Stimulated activated memory B cell treated with anti-CD40 and anti-IgM and Interleukin-4, amounts not matched to agents 10 μg/mL and 1 μg/mL and 100 μg/mL, for 72 hours (primary cell): ENCODE measurements around the gene DRAP1.

ENCODE experiments used
- ATAC-seq: fragments of 150-1000 bp; cut with Tn5 transposase; 2 replicates; pipeline ENCODE4 v1.10.0; 2021
- H3K27ac Mint-ChIP-seq: one replicate; pipeline ENCODE4 v1.8.0; 2022; ENCODE audit warnings: mild to moderate bottlenecking, mixed read lengths
- H3K27me3 Mint-ChIP-seq: one replicate; pipeline ENCODE4 v1.8.0; 2022; ENCODE audit warnings: mixed read lengths
- H3K36me3 Mint-ChIP-seq: one replicate; pipeline ENCODE4 v1.8.0; 2022; ENCODE audit warnings: mixed read lengths
- H3K4me1 Mint-ChIP-seq: one replicate; pipeline ENCODE4 v1.8.0; 2022; ENCODE audit warnings: mixed read lengths
- H3K4me3 Mint-ChIP-seq: one replicate; pipeline ENCODE4 v1.8.0; 2022; ENCODE audit warnings: mild to moderate bottlenecking, moderate library complexity, mixed read lengths
- H3K9me3 Mint-ChIP-seq: one replicate; pipeline ENCODE4 v1.8.0; 2022; ENCODE audit warnings: mixed read lengths

DRAP1 gene

DNA sequence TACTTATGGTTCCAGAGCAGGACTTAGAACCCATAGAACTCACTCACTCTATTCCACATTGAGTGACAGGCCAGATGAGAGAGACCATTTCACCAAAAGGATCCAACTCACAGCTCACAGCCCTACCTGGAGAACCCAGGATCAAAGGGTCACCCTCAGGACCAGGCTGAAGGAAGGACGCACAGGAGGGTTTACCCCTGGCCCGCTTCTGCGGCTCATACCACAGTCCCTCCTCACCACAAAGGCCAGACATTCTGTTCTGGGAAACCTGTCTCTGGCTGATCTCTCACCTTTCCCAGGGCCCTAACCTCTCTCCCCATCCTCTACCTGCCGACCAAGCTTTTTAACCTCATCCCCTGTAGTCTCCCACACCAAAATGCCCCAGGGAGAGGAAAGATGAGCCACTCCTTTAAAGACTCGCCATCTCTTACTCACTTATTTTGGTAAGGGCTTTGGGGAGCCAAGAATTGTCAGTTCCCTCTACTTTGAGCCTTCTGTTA is 23.7 kb upstream of the DRAP1 start:
- Mint-ChIP-seq H3K9me3 (no peaks in the 10 kb centered on the region), H3K4me1 (peaks cover 52% of the 10 kb centered on the region), H3K36me3 (no peaks in the 10 kb centered on the region), H3K27me3 (no peaks in the 10 kb centered on the region), H3K27ac (peak overlapping the region; percentile 92), H3K4me3 (no peak overlapping the region)
- ATAC-seq: no peak

DNA sequence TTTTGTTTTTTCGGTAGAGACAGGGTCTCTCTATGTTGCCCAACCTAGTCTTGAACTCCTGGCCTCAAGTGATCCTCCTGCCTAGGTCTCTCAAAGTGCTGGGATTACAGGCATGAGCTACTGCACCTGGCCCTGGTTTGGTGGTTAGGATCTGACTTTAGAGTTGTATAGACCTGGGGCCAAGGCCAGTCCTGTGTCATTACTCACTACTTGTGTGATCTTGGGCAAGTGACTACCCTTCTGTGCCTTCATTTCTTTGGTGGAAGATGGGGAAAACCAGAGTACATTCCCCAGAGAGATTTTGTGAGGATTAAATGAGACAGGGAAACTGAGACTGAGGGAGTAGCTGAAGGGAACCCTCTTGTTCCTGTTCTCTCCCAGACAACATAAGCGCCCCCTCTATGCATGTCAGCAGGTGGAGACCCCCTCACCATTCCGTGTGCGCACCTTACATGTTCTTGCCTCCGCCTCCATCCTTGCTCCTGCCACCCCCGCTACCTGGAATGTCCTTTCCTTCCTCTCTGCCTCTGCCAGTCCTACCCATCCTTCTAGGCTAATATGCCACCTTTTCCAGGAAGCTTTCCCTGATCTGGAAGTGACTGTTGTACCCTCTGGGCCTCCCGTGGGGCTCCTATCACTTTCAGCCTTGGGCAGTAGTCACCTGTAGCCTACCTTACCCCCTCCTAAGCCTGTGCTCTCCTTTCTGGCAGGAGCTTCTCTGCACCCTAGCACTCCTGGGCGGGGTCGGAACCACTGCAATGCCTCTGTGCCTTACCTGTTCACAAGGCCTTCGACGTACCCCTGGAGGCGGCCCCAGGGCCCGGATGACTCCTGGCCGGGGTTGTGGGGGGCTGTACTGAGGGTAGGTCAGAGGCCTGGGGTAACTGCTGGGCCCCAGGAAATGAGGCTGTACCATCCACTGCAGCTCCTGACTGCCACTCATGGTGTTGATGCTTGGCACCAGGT is 22.9 kb upstream of the DRAP1 start:
- Mint-ChIP-seq H3K27ac (peak overlapping the region; percentile 92), H3K4me1 (peaks cover 54% of the 10 kb centered on the region), H3K9me3 (no peaks in the 10 kb centered on the region), H3K4me3 (no peak overlapping the region), H3K36me3 (no peaks in the 10 kb centered on the region), H3K27me3 (no peaks in the 10 kb centered on the region)
- no peak for ATAC-seq

DNA sequence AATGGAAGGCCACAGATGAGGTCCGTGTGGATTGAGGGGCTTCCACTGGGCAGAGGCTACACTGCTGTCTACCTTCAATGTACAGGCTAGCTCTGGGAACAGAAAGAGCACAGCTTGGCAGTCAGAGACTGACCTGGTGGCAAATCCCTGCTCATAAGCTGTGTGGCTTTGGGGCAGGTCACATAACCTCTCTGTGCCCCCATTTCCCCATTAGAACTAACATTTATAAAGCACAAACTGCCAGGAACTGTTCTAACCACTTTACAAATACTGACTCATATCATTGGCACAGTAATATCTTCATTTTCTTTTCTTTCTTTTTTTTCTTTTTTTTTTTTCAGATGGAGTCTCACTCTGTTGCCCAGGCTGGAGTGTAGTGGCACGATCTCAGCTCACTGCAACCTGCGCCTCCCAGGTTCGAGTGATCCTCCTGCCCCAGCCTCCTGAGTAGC is 22.2 kb upstream of the DRAP1 start:
- no peaks in the 10 kb centered on the region for H3K36me3 Mint-ChIP-seq
- H3K9me3 Mint-ChIP-seq: no peaks in the 10 kb centered on the region
- no peak overlapping the region for H3K27ac Mint-ChIP-seq
- no peak overlapping the region for H3K4me3 Mint-ChIP-seq
- ATAC-seq: no peak
- peaks cover 6% of the 10 kb centered on the region for H3K27me3 Mint-ChIP-seq
- H3K4me1 Mint-ChIP-seq: peaks cover 47% of the 10 kb centered on the region

DNA sequence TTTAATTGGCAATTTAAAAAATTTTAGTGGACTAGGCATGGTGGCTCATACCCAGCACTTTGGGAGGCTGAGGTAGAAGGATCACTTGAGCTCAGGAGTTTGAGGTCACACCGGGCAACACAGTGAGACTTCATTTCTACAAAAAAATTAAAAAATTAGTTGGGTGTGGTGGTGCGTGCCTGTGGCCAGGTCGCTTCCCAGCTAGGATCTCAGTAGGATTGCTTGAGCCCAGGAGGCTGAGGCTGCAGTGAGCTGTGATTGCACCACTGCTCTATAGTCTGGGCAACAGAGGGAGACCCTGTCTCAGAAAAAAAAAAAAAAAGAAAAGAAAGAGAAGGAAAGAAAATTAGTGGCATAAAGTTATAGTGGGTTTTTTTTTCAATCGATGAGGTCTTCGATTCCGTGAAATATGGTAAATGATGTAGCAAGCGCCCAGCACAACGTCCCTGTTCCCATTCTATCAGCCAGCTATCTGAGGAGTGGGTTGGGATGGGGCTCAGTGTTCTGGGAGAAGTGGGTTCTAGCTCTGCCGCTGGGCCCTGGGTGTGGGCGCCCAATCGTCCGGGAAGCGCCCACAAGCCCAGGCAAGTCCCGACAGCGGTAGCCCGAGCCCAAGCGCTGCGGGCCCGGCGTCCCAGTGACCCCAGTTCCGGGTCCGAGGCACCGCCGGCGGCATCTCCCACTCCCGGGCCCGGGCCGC is 20.4 kb upstream of the DRAP1 start:
- Mint-ChIP-seq H3K4me1 (peaks cover 30% of the 10 kb centered on the region), H3K27ac (peak overlapping the region; percentile 60), H3K9me3 (no peaks in the 10 kb centered on the region), H3K36me3 (no peaks in the 10 kb centered on the region), H3K4me3 (peak overlapping the region; percentile 79), H3K27me3 (peaks cover 24% of the 10 kb centered on the region)
- ATAC-seq: no peak

DNA sequence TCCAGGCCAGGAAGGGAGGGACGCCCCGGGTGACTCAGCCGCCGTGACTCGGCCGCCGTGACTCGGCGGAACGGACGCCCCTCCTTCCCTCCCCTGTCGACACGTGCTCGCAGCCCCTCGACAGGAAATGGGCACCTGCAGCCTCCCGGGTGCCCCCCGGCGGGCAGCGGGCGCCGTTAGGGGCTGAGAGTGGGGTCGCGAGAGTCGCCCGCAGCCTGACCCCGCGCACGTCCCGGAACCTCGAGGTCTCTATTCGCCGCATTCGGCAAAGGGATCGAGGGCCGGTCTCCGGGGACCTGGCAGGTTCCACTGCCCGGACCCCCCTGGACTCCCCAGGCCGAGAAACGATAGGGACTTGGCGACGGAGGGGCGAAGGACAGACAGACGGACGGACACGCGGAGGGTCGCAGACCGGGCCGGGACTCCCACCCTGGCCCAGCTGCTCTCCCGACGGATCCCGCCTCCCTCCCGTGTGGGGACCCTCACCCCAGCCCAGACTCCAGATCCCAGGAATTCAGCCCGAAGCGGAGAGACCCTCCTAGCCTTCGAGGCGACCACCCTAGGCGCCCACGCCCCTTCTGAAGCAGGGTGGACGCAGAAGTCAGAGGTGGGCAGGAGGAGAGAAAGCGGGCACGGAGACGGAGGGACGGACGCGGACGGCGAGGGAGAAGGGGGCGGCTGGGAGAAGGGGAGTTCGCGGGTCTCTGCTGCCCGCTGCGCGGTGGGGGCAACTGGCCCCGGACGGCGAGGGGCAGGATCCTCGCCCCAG is 19.7 kb upstream of the DRAP1 start:
- H3K4me3 Mint-ChIP-seq: peak overlapping the region; percentile 71

DNA sequence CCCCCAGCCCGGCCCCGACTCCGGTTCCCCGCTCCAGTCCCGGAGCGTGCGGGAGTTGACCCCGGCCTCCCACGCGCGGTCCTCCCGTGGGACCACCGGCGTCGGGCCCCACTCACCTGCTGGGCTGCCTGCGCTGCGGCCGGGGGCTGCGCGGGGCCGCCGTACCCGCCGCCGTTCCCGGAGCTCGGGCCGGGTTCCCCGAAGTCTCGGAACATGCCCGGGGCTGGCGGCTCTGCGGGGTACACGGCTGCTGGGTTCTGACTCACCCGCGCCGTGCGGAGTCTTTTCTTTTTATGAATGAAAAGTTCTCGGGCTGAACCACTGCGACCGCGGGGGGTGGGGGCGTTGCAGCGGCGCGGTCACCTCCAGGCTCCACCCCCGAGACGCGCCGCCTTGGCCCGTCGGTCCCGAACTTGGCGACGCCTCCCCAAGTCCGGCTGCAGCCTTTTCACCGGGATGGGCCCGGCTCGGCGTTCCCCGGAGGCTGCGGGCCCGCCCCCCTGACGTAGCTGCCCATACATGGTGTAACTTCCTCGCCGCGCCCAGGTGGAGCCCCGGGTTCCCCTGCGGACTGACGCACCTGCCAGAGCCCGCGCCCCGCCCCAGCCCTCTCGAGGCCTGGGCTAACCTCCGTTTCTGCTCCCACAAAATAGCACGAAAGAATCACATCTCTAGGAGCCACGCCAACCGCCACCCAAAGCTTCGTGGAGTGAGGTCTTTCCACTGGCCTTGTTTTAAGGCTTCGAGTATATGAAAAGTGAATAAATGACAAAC is 18.9 kb upstream of the DRAP1 start, which contains the start of gene FOSL1:
FOSL1 (minus strand) TSS at position 264 of the 774 bp plus-strand sequence; CDS start at position 215, 49 bp downstream.
- peak; percentile 94 for ATAC-seq
- H3K27ac Mint-ChIP-seq: peak within 1 kb of the TSS; percentile 60
- no peaks in the 10 kb centered on the region for H3K9me3 Mint-ChIP-seq
- H3K27me3 Mint-ChIP-seq: peaks cover 30% of the 10 kb centered on the region
- H3K4me3 Mint-ChIP-seq: peak within 1 kb of the TSS; percentile 71
- no peaks in the 10 kb centered on the region for H3K36me3 Mint-ChIP-seq
- H3K4me1 Mint-ChIP-seq: peaks cover 20% of the 10 kb centered on the region

More for the DNA sequence above, 19.7 kb upstream of the DRAP1 start:
- no peaks in the 10 kb centered on the region for H3K9me3 Mint-ChIP-seq
- H3K36me3 Mint-ChIP-seq: no peaks in the 10 kb centered on the region
- ATAC-seq: no peak
- H3K27me3 Mint-ChIP-seq: peaks cover 30% of the 10 kb centered on the region
- H3K27ac Mint-ChIP-seq: peak overlapping the region; percentile 60
- peaks cover 23% of the 10 kb centered on the region for H3K4me1 Mint-ChIP-seq

DNA sequence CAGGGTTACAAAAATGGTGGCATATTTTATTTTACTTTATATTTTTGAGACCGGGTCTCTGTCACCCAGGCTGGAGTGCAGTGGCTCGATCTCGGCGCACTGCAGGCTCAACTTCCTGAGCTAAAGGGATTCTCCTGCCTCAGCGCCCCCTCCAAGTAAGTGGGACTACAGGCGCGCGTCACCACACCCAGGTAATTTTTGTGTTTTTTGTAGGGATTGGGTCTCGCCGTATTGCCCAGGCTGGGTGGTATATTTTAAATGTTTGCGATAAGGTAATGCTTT is 18.4 kb upstream of the DRAP1 start:
- no peak for ATAC-seq
- peak overlapping the region; percentile 46 for H3K4me3 Mint-ChIP-seq
- H3K36me3 Mint-ChIP-seq: no peaks in the 10 kb centered on the region
- H3K27me3 Mint-ChIP-seq: peaks cover 30% of the 10 kb centered on the region
- H3K27ac Mint-ChIP-seq: no peak overlapping the region
- peaks cover 14% of the 10 kb centered on the region for H3K4me1 Mint-ChIP-seq
- no peaks in the 10 kb centered on the region for H3K9me3 Mint-ChIP-seq

DNA sequence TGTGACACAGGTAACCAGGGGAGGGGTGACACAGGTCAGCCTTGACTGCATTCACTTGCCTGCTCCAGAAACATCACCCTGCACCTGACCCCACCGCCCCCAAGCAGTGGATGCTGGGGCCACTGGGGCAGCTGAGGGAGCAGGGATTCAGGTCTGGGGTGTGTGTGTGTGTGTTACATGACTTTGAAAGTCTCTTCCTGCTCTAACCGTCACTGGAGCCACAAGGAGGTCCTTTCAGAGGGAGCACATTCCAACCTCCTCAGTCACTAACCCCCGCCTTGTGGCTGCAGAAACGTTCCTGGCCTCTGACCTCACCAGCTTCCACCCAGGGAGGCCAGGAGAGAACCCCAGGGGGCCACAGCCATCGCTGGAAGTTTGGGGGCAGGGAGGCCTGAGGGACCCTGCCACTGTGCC is 16.2 kb upstream of the DRAP1 start:
- Mint-ChIP-seq H3K27ac (no peak overlapping the region), H3K27me3 (peaks cover 47% of the 10 kb centered on the region), H3K36me3 (no peaks in the 10 kb centered on the region), H3K4me3 (no peak overlapping the region), H3K9me3 (no peaks in the 10 kb centered on the region), H3K4me1 (peaks cover 4% of the 10 kb centered on the region)
- no peak for ATAC-seq

DNA sequence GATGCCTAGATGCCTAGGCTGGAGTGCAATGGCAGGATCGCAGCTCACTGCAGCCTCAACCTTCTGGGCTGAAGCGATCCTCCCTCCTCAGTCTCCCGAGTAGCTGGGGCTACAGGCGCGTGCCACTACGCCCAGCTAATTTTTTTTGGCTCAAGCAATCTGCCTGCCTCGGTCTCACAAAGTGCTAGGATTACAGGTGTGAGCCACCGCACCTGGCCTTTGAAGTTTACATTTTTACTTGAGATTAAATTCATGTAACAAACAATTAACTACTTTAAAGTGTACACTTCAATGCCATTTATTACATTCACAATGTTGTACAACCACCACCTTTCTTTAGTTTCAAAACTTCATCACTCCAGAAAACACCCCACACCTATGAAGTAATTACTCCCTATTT is 15.5 kb upstream of the DRAP1 start:
- Mint-ChIP-seq H3K4me3 (no peak overlapping the region), H3K4me1 (peaks cover 4% of the 10 kb centered on the region), H3K36me3 (no peaks in the 10 kb centered on the region), H3K27ac (no peak overlapping the region), H3K27me3 (peaks cover 48% of the 10 kb centered on the region), H3K9me3 (no peaks in the 10 kb centered on the region)
- no peak for ATAC-seq

DNA sequence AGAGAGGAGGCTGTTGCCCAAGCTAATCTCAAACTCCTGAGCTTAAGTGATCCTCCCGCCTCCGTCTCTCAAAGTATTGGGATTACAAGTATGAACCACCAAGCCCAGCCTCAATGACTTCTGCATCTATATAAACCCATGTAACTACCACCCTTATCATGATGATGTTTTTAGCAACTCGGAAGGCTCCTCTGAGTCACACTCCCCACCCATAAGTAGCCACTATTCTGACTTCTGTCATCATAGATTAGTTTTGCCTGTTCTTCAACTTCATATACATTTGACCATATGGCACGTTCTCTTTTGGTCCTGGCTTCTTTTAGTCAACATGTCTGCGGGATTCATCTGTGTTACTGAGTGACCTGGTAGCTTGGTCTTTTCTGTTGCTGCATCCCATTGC is 12.6 kb upstream of the DRAP1 start:
- Mint-ChIP-seq H3K9me3 (no peaks in the 10 kb centered on the region), H3K4me1 (peaks cover 4% of the 10 kb centered on the region), H3K27ac (no peak overlapping the region), H3K4me3 (no peak overlapping the region), H3K27me3 (peaks cover 73% of the 10 kb centered on the region), H3K36me3 (no peaks in the 10 kb centered on the region)
- ATAC-seq: no peak

DNA sequence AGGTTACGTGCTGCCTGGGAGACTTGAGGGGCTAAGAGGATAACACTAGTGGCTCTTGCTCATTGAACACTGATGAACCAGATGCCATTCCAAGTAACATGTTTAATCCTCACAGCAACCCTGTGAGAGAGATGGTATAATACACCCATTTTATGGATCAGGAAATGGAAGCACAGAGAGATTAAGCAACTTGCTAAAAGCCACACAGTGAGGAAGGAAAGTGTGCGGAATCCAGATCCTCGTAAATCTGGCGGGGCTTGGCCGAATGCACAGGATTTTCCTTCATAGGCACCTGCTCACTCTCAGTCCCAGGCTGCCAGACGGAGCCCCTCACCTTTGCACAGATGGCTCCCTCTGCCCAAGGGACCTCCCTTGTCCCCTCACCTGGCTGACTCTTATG is 11.3 kb upstream of the DRAP1 start:
- peaks cover 17% of the 10 kb centered on the region for H3K4me1 Mint-ChIP-seq
- no peak overlapping the region for H3K4me3 Mint-ChIP-seq
- ATAC-seq: no peak
- no peak overlapping the region for H3K27ac Mint-ChIP-seq
- H3K9me3 Mint-ChIP-seq: no peaks in the 10 kb centered on the region
- H3K36me3 Mint-ChIP-seq: no peaks in the 10 kb centered on the region
- H3K27me3 Mint-ChIP-seq: peaks cover 65% of the 10 kb centered on the region

DNA sequence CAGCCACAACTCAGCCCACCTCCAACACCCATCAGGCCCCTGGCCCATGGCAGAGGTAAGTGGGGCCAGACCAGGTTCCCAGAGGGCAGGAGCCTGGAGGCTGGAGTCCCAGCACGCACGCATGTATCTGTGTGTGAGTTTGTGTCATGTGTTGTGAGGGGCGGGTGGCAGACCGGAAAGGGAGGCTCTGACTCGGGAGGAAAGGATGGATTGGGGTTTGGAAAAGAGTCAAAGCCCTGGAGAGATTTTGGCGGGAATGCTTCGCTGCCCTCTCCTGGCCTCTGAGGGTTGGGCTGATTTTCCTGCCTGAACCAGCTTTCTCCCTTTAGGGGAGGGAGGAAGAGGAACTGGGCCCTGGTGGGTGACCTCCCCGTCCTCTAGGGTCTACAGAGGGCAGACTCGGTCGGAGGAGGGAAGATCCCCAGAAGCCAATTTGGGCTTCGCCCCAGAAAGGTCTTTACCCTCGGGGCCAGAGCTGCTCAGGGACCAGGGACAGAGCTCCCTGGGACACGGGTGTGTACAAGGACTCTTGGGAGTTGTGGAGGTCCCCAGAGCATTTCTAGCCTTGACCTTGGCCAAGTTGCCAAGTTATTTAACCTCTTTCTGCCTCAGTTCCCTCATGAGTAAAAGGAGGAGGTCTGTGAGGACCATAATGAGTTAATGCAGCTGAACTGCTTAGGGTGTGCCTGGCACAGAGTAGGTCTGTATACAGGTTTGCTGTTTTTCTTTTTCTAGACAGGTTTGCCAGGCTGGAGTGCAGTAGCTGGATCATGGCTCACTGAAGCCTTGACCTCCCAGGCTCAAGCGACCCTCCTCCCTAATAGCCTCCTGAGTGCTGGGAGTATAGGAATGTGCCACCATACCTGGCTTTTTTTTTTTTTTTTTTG is 7.3 kb upstream of the DRAP1 start:
- peak; percentile 65 for ATAC-seq
- H3K9me3 Mint-ChIP-seq: no peaks in the 10 kb centered on the region
- H3K4me3 Mint-ChIP-seq: no peak overlapping the region
- H3K27ac Mint-ChIP-seq: no peak overlapping the region
- H3K36me3 Mint-ChIP-seq: no peaks in the 10 kb centered on the region
- peaks cover 45% of the 10 kb centered on the region for H3K27me3 Mint-ChIP-seq
- peaks cover 47% of the 10 kb centered on the region for H3K4me1 Mint-ChIP-seq

DNA sequence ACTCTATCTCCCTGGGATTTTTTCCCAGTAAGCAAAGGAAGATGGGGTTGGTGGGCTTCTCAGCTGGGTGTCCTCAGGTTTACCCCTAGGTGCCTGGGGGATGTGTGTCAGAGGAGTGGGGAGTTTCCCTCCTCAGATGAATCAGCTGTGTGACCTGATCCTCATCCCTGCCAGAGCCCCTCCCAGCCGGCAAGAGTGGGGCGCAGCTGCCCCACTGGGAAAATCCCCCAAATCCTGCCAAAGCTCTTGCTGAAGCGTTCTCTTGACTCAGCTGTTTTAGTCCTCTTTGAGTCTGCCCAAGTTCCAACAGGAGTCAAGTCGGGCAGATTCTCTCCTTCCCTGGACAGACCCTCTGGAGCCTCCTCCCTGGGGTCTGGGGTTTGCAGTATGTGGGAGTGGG is 6.4 kb upstream of the DRAP1 start:
- Mint-ChIP-seq H3K9me3 (no peaks in the 10 kb centered on the region), H3K27me3 (peaks cover 35% of the 10 kb centered on the region), H3K4me3 (no peak overlapping the region), H3K27ac (no peak overlapping the region), H3K4me1 (peaks cover 53% of the 10 kb centered on the region), H3K36me3 (no peaks in the 10 kb centered on the region)
- ATAC-seq: no peak
